ENCODE data around the gene TNFAIP2.

The TNFAIP2 gene, protein sequence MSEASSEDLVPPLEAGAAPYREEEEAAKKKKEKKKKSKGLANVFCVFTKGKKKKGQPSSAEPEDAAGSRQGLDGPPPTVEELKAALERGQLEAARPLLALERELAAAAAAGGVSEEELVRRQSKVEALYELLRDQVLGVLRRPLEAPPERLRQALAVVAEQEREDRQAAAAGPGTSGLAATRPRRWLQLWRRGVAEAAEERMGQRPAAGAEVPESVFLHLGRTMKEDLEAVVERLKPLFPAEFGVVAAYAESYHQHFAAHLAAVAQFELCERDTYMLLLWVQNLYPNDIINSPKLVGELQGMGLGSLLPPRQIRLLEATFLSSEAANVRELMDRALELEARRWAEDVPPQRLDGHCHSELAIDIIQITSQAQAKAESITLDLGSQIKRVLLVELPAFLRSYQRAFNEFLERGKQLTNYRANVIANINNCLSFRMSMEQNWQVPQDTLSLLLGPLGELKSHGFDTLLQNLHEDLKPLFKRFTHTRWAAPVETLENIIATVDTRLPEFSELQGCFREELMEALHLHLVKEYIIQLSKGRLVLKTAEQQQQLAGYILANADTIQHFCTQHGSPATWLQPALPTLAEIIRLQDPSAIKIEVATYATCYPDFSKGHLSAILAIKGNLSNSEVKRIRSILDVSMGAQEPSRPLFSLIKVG

DNA sequence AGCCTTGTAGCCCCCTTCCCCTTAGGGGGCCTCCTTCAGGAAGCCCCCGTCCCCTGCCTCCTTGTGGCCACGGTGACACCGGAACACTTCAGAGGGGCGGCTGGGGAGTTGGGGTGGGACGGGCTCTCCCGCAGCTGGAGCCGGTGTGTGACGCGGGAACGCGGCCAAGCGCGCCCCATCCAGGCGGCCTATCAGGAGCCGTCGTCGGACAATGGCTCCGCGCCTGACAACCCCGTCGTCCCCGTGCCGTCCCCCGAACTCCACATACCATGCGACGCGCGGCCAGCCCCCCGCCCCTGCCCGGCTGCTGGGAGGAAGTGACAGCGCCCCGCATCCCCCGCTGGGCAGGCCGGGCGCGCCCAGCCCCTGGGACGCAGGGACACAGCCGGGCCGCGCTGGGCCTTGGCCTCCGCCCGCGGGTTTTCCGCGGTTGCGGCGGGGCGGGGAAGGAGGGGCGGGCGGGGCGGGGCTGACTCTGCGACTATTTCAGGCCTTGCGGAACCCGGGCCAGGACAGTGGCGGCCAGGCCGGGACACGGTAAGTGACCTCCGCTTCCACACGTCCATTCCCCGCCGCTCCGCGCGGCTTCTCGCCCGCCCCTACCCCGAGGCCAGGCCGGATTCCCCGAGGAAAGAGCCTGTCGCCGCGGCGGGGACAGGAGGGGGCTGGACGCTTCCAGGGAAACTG is at the start of gene TNFAIP2:
TNFAIP2 (plus strand) TSS at position 515 of the 687 bp plus-strand sequence. CDS start 2,997 bp downstream, outside the sequence.
- no peak for DNase-seq

DNA sequence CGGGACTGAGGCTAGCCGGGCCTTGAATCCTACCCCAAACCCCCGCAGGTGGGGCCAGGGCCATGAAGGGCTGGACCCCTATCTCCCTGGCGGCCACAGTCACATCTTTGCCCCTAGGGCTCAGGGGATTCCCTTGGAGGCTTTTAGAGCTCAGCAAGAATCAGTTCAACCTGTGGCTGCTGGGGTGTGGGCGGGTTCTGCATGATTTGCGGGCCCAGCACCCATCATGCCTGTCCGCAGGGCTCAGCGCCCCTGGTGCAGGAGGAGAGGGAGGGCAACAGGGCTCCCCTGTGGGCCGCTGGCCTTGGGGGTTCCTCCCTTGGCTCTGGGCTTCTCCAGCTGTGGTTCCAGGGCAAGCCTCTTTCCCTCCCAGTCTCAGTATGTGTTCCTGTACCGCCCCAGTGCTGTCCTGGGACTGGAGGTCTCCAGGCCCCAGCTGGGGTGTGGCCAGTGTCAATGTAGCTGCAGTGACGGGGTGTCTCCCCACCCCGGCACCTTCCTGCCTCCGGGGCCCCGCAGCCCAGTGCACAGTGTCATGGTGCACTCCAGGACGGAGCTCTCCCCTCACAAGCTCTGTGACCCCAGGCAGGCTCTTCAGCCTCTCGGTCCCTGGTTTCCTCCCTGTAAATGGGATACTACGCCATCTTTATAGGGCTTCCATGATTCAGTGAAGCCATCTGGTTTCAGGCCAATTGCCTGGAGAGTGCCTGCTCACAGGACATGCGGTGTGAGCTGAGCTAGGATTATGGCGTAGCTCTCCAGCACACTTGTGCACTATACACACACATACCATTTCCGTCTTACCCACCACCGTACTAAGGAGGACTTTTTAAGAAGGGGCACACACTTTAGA is 49.2 kb upstream of the TNFAIP2 start:
- DNase-seq = no peak

DNA sequence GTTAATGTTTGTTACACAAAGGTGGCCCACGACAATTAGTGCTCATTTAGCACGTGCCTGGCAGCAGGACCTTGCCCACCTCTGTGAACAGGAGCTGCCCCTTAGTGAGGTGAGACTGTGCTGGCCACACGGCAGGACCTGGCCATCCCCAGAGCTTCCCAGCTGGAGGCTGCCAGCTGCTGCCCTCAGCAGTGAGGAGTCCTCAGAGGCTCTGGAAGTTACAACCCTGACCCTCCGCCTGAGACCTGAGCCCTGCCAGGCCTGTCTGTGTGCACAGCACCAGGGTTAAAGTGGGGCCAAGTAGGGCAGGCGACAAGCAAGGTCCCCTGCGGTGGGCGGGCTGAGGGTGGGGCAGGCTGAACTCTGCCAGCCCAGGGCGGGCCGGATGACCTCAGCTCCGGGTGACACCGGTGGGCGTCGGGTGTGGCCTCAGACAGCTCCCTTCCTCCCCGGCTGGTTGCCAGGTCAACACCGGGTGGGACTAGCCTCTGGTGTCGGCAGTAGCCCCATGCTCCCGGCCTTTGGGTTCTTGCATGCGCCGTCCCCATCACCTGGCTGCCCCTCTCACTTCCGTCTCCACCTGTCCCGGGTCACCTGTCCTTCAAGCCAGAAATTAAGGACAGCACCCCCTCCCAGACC is 48.4 kb upstream of the TNFAIP2 start:
- peak; percentile 18 for DNase-seq

DNA sequence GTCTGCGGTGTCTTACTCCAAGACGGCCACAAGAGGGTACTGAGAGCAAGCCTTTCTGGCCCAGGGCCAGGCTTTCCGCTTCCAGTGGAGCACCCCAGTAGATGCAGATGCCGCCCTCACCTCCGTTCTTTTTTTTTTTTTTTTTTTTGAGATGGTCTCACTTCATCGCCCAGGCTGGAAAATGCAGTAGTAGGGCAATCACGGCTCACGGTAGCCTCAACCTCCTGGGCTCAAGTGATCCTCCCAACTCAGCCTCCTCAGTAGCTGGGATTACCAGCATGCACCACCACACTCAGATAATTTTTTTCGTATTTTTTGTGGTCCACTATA is 44.9 kb upstream of the TNFAIP2 start:
- DNase-seq = peak; percentile 84

DNA sequence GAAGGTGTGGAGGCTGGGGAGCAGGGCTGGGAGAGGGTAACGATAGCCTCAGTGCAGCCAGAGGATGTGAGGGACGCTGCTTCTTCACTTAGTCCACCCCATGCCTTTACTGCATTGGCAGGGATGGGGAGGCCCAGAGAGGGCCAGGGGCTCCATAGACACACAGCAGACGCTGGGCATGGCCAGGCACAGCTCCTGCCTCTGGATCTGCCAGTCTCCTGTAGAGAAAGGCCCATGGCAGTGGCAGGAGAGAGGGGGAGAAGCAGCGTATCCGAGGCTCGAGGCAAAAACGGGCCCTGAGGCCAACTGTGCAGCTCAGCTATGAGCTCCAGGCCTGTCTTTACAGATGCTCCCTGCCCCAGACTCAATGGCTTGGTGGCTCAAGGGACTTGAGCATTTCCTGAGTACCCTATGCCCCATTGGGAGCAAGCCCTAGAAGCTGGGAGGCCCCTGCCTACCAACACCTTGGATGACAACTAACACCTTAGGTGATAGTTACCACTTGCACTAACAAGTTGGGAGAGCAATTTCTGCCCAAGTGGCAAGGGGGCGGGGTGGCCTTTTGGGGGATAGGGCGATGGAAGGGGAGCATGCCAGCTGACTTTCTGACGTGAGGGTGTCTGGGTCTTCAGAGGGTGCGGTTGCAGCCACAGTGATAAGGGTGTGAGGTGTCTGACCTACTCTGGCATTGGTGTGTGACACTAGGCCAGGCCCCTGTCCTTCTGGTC is 44.2 kb upstream of the TNFAIP2 start:
- DNase-seq = no peak

DNA sequence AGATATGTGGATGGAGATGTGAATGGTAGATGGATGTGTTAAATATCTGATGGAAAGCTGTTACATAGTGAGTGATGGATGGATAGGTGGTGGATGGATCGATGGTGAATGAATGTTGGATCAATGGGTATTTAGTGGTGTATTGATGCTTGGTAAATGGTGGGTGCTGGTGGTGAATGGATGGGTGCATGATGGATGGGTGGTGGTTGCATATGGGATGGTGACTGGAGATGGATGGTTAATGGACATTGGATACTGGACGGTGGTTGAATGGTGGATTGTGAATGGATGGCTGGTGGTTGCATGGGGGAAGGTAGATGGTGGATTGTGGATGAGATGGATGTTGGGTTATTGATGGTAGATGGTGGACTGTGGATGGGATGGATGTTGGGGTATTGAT is 41.3 kb upstream of the TNFAIP2 start:
- DNase-seq = no peak

DNA sequence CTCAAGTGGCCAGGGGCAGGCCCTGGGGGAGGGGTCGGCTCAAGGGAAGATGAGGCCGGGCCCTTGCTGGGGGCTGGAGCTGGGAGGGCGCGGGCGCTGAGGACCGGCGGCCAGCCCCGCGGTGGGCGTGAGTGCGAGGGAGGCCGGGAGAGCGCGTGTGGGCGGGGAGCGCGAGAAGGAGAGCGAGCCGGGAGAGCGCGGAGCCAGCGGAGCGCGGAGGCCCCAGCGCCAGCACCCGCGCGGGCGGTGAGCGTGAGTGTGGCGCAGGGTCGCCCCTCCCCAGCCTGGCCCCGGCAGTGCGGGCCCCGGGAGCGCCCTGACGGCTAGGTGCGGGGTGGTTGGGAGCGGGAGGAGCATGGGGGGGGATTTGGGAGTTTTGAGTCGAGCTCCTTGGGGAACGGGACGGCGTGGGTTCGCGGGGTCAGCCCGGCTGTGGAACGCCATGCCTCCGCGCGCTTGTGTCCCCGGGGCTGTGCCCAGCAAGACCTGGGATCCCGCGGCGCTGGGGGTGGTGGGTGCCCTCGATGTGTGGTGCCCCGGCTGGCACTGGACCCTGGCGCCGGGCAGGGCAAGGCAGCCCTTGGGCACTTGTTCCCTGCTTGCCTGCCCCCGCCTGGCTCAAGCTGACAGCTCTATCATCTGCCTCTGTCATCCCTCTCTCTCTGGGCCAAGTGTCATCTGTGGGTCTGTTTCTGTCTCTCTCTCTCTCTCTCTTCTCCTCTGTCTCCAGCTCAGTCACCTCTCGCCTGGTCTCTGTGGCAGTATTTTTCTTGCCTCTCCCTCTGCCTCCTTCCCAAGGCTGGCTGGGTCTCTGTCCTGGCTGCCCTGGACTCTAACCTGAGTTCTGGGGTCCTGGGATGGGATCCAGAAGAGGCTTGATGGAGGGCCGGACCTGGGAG is 39.0 kb upstream of the TNFAIP2 start, which contains the start of gene LBHD2:
LBHD2 (plus strand) TSS at position 190 of the 899 bp plus-strand sequence. CDS start 1,803 bp downstream, outside the sequence.
- DNase-seq = no peak

DNA sequence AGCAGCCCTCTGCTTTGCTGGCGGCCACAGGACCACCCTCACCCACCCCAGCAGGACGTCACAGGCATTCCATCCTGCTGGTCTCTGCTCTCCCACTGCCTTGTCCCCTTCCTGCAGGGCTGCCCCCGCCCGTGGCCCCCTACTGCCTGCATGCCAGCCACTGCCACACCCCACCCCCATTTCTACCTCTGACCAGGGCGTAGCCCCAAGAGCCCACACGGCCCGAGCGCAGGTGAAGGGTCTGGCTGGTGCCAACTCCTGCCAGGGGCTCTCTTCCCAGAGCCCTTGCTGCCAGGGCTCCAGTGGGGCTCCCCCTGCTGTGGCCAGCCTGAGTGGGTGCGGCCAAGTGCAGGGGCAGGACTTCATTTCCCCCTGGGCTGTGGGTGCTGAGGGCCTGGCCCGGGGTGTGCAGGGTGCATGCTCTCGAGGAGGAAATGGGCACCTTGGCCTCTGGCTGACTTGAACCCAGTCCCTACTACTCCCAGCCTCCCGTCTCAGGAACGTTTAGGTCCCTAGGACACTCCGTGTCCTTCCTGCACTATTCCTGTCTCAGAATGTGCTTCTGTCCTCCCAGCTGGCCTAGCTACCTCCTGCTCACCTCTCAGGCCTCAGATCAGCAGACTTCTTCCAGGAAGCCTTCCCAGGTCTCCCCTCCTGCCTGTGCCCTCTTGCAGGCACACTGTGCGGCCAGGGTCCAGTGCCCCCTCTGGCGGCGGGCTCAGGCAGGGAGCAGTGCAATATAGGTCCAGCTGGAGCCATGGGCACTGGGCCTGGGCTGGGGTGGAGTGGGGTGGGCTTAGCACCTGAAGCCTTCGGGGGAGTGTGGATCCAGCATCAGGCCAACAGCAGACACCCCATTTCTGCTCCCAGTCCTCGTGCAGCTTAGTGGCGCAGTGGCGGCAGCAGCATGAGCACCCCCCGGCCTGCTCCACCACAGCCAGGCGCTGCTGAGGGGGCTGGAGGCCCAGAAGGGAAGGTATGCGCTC is 37.9 kb upstream of the TNFAIP2 start:
- no peak for DNase-seq

DNA sequence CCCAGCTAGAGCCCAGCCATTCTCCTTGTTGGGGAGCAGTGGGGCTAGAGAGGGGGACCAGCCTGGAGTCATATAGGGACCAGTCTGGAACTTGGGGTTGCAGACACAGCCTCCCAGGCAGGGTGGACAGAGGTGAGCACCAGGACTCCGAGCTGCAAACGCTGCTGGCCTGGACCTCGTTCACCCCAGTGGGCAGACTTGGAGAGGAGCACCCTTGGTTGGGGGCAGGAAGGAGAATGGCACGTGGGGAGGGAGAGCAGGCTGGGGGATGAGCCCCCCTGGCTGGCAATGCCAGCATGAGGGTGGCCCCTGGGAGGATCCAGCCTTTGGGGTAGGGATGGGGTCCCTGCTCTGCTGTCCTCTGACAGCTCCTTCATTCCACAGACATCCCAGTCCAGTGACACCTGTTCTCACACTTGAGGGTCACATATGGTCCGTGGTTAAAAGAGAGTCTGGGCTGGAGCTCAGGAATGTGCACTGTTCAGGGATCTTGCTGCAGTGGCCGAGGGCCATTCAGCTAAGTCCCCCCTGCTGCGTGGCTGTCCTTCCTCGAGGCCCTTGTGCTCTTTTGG is 36.4 kb upstream of the TNFAIP2 start:
- no peak for DNase-seq

DNA sequence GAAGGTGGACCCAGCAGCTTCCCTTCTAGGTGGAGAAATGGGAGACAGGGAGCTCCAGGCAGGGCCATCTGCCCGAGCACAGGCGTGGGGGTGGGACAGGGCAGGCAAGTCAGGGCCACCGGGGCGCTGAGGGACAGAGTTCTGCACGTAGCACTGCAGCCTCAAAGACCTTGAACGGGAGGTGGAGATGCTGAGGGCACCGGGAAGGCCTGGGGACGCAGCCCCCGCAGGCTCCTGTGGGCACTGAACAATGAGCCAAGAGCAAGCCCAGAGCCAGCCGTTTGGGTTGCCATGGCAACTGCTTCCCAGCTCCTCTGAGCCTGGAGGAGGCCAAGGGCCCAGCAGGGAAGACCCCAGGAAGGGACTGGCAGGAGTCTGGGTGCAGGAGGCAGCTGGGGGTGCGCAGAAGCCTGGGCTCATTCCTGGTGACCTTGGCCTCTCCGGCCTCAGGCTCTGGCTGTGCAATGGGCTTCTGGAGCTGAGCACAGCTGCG is 35.9 kb upstream of the TNFAIP2 start:
- DNase-seq = no peak

DNA sequence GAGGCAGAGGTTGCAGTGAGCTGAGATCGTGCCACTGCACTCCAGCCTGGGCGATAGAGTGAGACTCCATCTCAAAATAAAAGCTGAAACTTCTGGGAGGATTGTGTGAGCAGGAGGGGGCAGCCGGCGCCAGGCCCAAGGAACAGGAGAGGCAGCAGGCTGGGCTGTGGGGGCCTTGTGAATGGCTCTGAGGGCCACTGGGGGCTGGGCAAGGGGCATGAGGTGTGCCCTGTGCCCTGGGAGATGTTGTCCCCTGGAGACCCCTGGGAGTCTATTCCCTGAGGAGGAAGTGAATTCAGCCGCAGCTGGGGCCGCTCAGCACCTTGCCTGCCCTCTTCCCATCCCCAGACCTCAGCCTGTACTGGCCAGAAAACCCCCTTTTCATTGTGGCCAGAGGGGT is 34.3 kb upstream of the TNFAIP2 start:
- DNase-seq = no peak

DNA sequence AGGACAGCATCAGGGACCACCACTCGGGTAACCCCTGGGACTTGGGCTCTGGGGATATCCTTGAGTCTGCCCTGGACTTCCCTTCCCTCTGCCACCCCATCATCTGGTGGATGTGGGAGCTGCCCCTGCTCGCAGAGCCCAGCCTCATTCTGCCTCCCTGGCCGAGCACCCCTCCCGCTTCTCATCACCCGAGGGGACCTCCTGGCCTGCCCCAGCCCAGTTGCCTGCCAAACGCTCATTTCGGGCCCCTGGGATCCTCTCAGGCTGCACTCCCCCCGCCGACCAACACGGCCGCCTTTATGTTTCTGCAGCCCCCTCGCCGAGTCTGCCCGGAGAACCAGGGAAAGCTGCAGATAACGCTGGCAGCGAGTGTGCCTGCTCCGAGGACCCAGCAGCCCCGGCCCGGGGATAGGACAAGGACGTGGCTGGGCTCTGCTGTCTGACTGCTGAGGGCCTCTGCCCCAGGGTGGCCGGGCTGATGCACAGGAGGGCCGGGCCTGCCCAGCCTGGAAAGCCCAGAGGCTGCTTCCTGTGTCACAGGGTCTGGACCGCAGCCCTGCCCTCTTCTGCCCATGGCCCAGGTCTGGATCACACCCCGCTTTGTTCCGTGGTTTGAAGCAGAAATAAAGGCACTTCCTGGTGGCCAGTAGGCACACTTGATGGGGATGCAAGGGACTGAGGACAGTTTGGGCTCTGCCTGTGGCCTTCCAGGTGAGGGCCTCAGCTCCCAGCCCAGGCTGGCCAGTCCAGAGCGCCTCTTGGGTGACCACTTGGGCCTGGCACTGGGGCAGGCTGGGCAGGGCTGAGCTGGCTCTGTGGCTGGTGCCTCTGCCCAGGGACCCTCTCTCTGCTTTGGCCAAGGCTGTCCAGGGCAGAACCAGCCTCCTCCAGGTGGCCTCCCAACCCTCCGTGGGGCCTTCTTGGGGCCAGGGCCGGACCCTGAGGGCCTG is 33.6 kb upstream of the TNFAIP2 start:
- no peak for DNase-seq

DNA sequence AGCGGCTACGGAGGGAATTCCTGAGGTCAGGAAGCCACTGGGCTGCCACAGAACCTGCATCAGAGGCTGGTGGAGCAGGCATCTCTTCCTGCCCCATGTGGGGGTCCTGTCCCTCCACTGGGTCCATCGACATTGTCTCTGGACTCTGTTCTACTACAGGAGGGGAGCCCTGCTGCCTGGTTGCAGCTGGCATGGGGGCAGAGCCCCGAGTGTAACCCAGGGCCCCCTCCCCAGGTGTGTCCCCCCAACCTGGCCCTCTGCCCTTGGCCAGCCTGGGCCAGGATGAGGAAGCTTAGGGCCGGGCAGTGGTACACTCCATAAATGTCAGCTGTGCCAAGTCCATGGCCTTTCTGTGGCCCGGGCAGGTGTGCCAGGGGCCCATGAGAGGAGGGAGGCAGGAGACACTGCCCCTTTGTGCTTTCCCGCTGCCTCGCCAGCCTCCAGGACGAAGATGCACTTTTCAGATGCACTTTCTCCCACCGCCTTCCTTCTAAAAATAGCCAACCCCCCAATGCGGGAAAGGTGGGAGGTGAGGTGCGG is 32.7 kb upstream of the TNFAIP2 start:
- DNase-seq = no peak

DNA sequence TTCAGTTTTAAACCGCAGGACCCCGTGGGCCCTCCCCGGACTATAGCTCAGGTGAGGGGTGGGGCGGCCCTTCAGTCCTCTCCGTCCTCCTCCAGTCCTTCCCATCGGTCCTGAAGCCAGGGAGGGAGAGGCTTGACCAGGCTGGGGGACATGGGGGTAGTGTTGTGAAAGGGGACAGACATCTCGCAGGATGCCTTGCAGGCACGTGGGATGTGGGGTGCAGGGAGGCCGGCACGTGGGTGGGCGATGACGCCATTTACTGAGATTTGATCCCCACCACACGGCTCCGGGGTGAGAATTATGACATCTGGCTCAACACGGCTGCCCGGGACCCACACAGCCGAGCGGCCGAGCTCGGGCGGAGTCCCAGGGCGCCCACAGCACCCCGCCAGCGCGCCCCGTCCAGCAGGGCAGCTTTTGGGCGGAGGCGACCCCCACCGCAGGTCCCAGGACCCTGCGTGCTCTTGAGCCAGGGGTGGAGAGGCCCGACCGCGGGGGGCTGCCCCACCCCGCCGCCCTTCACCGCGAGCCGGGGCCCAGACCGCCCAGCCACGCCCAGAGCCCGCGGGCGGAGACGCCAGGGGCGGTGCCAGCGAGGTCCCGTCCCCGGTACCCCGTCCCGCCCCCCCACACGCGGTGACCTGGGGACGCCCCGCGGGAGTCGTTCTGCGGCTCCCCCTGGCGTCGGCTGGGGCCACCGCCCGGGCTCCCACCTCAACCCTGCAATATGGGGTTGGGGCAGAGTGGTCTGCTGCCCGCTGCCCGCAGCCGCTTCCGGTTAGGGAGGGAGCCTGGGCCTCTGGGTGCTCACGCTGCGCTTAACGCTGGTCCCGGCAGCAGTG is 32.0 kb upstream of the TNFAIP2 start:
- DNase-seq = peak; percentile 84

DNA sequence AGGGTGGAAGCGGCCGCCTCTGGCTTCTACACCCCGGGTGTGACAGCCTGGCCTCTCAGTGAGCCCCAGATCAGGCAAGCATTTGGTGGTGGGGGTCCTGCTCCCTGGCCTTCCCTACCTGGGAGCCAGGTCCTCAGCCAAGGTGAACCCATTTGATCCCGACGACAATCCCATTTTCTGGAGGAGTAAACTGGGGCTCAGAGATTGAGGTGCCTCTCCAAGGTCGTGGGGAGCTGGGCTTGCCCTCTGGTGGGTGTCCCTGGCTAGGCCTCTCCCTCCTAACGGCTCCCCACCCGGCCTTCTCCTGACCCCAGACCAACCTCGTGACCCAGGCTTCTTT is 31.4 kb upstream of the TNFAIP2 start:
- no peak for DNase-seq

DNA sequence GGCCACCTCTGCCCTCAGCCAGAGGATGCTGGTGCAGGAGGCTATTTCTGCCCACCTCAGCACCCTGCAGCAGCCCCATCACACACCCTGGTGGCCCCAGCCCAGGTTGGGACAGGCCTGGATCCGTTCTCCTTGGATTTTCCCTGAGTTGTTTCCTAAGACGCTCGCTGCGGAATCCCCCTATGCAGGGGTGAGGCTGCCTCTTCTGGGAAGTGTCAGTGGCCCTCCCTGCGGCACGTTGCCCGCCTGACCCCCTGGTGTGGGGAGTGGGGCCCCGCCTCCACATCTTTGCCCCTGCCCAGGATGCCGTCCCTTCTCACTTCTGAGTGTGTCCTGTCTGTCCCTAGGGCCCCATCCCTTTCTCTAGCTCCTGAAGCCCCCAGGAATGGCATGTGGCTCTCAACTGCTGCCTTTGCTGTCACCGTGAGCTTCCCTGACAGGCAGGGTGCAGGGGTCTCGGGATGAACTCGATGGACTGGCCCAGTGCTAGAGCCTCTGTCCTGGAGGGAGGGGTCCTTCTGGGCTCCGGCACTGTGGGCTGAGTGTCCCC is 29.3 kb upstream of the TNFAIP2 start:
- no peak for DNase-seq

Measured in CD4-positive, alpha-beta T cell treated with Interleukin-17A for 4 hours (primary cell).